Esophagus squamous epithelium (tissue), 4 donors: ENCODE data around the gene TRIOBP.

ENCODE experiments used
- POLR2A ChIP-seq, 4 donors: fragments of 450-650 bp; IDR thresholded peaks; one replicate each; pipeline ENCODE4 v1.6.1; 2017; ENCODE audit warnings: antibody characterized with exemption in 4 of 4, mild to moderate bottlenecking in 4 of 4, moderate library complexity in 3 of 4
- TF ChIP-seq, protein P1 (sequence below), 6 experiments: fragments of 450-650 bp in 4 of 6; fragments of 200-600 bp in 2 of 6; sonication (generic) in 2 of 6; IDR thresholded peaks; one replicate each; pipeline ENCODE4 v1.5.1; 2016 to 2019; ENCODE audit warnings: antibody characterized with exemption in 6 of 6, mild to moderate bottlenecking in 4 of 6, moderate library complexity in 4 of 6

DNA sequence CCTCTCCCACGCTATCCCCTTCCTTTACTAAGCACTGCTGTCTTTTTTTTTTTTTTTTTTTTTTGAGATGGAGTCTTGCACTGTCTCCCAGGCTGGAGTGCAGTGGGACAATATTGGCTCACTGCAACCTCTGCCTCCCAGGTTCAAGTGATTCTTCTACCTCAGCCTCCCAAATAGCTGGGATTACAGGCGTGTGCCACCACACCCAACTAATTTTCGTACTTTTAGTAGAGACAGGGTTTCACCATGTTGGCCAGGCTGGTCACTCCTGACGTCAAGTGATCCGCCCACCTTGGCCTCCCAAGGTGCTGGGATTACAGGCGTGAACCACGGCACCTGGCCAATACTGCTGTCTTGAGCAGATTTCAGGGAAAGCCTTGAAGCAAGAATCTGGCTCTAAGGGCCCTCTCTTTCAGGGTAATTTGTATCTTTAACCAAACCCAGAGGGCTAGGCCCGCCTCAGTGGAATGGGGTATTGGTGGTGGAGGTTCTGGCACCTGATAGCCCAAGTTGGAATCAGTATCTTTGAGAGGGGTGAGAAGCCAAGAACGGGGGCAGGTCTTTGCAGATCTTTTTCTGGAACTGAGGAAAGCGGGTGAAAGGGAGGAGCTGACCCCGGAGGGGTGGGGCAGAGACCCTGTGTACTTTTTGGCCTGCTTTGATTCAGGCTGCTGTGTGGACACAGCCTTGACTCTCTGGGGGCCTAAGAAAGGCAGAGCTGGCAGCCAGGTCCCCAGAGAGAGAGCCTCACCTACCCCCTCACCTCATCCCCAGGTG lies 37.0 kb downstream of the TRIOBP start:
- TF ChIP-seq, protein P1, sequence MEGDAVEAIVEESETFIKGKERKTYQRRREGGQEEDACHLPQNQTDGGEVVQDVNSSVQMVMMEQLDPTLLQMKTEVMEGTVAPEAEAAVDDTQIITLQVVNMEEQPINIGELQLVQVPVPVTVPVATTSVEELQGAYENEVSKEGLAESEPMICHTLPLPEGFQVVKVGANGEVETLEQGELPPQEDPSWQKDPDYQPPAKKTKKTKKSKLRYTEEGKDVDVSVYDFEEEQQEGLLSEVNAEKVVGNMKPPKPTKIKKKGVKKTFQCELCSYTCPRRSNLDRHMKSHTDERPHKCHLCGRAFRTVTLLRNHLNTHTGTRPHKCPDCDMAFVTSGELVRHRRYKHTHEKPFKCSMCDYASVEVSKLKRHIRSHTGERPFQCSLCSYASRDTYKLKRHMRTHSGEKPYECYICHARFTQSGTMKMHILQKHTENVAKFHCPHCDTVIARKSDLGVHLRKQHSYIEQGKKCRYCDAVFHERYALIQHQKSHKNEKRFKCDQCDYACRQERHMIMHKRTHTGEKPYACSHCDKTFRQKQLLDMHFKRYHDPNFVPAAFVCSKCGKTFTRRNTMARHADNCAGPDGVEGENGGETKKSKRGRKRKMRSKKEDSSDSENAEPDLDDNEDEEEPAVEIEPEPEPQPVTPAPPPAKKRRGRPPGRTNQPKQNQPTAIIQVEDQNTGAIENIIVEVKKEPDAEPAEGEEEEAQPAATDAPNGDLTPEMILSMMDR (IDR thresholded peaks at IDR 0.05): no peak
- no peak for TF ChIP-seq POLR2A (IDR thresholded peaks at IDR 0.05)
